ENCODE measurements around the gene ANOS1. TPM values are rescaled to one million over a fixed set of nuclear protein-coding genes. Genes with fewer than 3 reads are reported as not detected.

ANOS1 gene
- polyA plus RNA-seq, 3 donors: 0.07 to 0.18 TPM; not detected in 1

DNA sequence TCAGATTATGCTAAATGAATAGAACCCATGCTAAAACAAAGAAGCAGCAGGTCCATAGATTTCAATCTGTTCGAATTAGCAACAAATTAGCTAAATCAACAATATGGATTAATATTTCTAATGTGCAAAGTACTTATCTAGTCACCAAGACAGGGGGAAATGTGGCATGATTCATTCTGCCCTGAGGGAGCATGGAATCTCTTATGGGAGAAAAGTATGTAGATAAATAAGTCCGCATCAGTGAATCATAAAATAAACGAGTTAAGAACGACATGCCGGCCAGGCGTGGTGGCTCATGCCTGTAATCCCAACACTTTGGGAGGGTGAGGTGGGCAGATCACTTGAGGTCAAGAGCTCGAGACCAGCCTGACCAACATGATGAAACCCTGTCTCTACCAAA, 102.1 kb downstream of the ANOS1 start:
- no peak overlapping the region for H3K4me3 Mint-ChIP-seq
- Histone ChIP-seq H3K27ac (ENCODE audit: low read depth in 1 of 2, low read length in 2 of 2) (no peak overlapping the region), H3K27me3 (ENCODE audit: control insufficient read depth in 2 of 2, insufficient read depth in 2 of 2, low read length in 2 of 2) (no peaks in the 10 kb centered on the region), H3K9me3 (replicated peaks in 1 of 2; ENCODE audit: control insufficient read depth in 1 of 2, insufficient read depth in 1 of 2, low read length in 2 of 2) (no peaks in the 10 kb centered on the region), H3K4me2 (replicated peaks; ENCODE audit: extremely low read depth, low read length, poor library complexity, severe bottlenecking) (no peak overlapping the region), H3K4me1 (ENCODE audit: control insufficient read depth in 1 of 2, insufficient read depth in 2 of 2, low read length in 2 of 2) (no peaks in the 10 kb centered on the region), H3K4me3 (replicated peaks in 1 of 3; ENCODE audit: low read depth in 2 of 3, low read length in 3 of 3) (no peak overlapping the region), H4K20me1 (ENCODE audit: insufficient read depth, low read length) (no peaks in the 10 kb centered on the region), H3K79me2 (ENCODE audit: insufficient read depth, low read length) (no peaks in the 10 kb centered on the region), H2AFZ (ENCODE audit: insufficient read depth, low read depth, low read length, poor library complexity, severe bottlenecking) (no peak overlapping the region), H3K36me3 (replicated peaks in 1 of 2; ENCODE audit: control insufficient read depth in 1 of 2, insufficient read depth in 2 of 2, low read length in 2 of 2) (no peaks in the 10 kb centered on the region), H3K9ac (ENCODE audit: insufficient read depth, low read length, poor library complexity, severe bottlenecking) (no peak overlapping the region)
- TF ChIP-seq, protein P1, sequence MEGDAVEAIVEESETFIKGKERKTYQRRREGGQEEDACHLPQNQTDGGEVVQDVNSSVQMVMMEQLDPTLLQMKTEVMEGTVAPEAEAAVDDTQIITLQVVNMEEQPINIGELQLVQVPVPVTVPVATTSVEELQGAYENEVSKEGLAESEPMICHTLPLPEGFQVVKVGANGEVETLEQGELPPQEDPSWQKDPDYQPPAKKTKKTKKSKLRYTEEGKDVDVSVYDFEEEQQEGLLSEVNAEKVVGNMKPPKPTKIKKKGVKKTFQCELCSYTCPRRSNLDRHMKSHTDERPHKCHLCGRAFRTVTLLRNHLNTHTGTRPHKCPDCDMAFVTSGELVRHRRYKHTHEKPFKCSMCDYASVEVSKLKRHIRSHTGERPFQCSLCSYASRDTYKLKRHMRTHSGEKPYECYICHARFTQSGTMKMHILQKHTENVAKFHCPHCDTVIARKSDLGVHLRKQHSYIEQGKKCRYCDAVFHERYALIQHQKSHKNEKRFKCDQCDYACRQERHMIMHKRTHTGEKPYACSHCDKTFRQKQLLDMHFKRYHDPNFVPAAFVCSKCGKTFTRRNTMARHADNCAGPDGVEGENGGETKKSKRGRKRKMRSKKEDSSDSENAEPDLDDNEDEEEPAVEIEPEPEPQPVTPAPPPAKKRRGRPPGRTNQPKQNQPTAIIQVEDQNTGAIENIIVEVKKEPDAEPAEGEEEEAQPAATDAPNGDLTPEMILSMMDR (IDR thresholded peaks at IDR 0.05): no peak
- H3K27ac Mint-ChIP-seq: no peak overlapping the region
- no peaks in the 10 kb centered on the region for H3K4me1 Mint-ChIP-seq
- WGBS (ENCODE audit: insufficient coverage): no CpG with 5 or more reads among the region's 7 CpGs
- intact Hi-C loops (cut with micrococcal nuclease): no loop called here
- no peak for DNase-seq
- no peaks in the 10 kb centered on the region for H3K36me3 Mint-ChIP-seq
- peaks cover 0 to 5% (median 0%) of the 10 kb centered on the region in 7 donors for H3K9me3 Mint-ChIP-seq
- peaks cover 0 to 2% (median 0%) of the 10 kb centered on the region in 3 donors for H3K27me3 Mint-ChIP-seq (ENCODE audit: low read depth in 3 of 3)

DNA sequence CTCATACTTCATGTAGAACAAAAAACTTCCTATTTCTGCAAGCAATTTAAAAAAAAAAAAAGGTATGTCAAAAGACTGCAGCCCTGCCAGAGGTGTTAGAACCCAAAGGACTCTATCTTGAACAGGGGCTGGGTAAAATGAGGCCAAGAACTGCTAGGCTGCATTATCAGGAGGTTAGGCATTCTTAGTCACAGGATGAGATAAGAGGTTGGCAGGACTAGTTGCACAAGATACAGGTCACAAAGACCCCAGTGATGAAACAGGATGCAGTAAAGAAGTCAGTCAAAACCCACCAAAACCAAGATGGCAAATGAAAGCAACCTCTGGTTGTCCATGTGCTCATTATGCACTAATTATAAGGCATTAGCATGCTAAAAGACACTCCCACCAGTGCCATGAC, 104.1 kb downstream of the ANOS1 start:
- no peak overlapping the region for H3K4me3 Mint-ChIP-seq
- Histone ChIP-seq H3K27ac (ENCODE audit: low read depth in 1 of 2, low read length in 2 of 2) (no peak overlapping the region), H3K9me3 (replicated peaks in 1 of 2; ENCODE audit: control insufficient read depth in 1 of 2, insufficient read depth in 1 of 2, low read length in 2 of 2) (no peaks in the 10 kb centered on the region), H3K27me3 (ENCODE audit: control insufficient read depth in 2 of 2, insufficient read depth in 2 of 2, low read length in 2 of 2) (no peaks in the 10 kb centered on the region), H3K4me3 (replicated peaks in 1 of 3; ENCODE audit: low read depth in 2 of 3, low read length in 3 of 3) (no peak overlapping the region), H3K4me1 (ENCODE audit: control insufficient read depth in 1 of 2, insufficient read depth in 2 of 2, low read length in 2 of 2) (no peaks in the 10 kb centered on the region), H2AFZ (ENCODE audit: insufficient read depth, low read depth, low read length, poor library complexity, severe bottlenecking) (no peak overlapping the region), H4K20me1 (ENCODE audit: insufficient read depth, low read length) (no peaks in the 10 kb centered on the region), H3K79me2 (ENCODE audit: insufficient read depth, low read length) (no peaks in the 10 kb centered on the region), H3K9ac (ENCODE audit: insufficient read depth, low read length, poor library complexity, severe bottlenecking) (no peak overlapping the region), H3K4me2 (replicated peaks; ENCODE audit: extremely low read depth, low read length, poor library complexity, severe bottlenecking) (no peak overlapping the region), H3K36me3 (replicated peaks in 1 of 2; ENCODE audit: control insufficient read depth in 1 of 2, insufficient read depth in 2 of 2, low read length in 2 of 2) (no peaks in the 10 kb centered on the region)
- no peaks in the 10 kb centered on the region for H3K36me3 Mint-ChIP-seq
- no peaks in the 10 kb centered on the region for H3K4me1 Mint-ChIP-seq
- intact Hi-C loops (cut with micrococcal nuclease): no loop called here
- peaks cover 0 to 2% (median 0%) of the 10 kb centered on the region in 3 donors for H3K27me3 Mint-ChIP-seq (ENCODE audit: low read depth in 3 of 3)
- TF ChIP-seq, protein P1 (IDR thresholded peaks at IDR 0.05): no peak
- DNase-seq: no peak
- H3K9me3 Mint-ChIP-seq: peaks cover 0 to 5% (median 0%) of the 10 kb centered on the region in 7 donors
- H3K27ac Mint-ChIP-seq: no peak overlapping the region
